DOHH2 (cell line): Measurements from ENCODE around the gene PDE6C.

Experiments
- H3F3A ChIP-seq: fragments of 200-600 bp; sonication (generic), shearing (Covaris generic); 2 replicates; pipeline ENCODE4 v1.6.0; 2016; ENCODE audit warnings: antibody characterized with exemption, mild to moderate bottlenecking; ENCODE audit not compliant: control insufficient read depth, insufficient read depth
- H3K27ac ChIP-seq: fragments of 200-600 bp; sonication (generic); 2 replicates; pipeline ENCODE4 v1.5.1; 2014; ENCODE audit warnings: low read depth, mild to moderate bottlenecking, low read length, moderate library complexity
- H3K27me3 ChIP-seq: fragments of 200-600 bp; sonication (generic); 2 replicates; pipeline ENCODE4 v1.6.1; 2014; ENCODE audit warnings: mild to moderate bottlenecking, low read length, mixed read lengths; ENCODE audit not compliant: control insufficient read depth
- H3K36me3 ChIP-seq: fragments of 200-600 bp; sonication (generic); 2 replicates; pipeline ENCODE4 v1.6.1; 2014; ENCODE audit warnings: mild to moderate bottlenecking, low read length, moderate library complexity, mixed read lengths; ENCODE audit not compliant: control insufficient read depth
- H3K4me1 ChIP-seq: fragments of 200-600 bp; sonication (generic); 2 replicates; pipeline ENCODE4 v1.6.1; 2014; ENCODE audit warnings: mild to moderate bottlenecking, low read length, mixed read lengths; ENCODE audit not compliant: control insufficient read depth
- H3K4me2 ChIP-seq: fragments of 200-600 bp; sonication (generic); 2 replicates; pipeline ENCODE4 v1.6.0; 2014; ENCODE audit warnings: mild to moderate bottlenecking, low read length, moderate library complexity
- H3K4me3 ChIP-seq: fragments of 200-600 bp; sonication (generic); 2 replicates; pipeline ENCODE4 v1.5.1; 2014; ENCODE audit warnings: mild to moderate bottlenecking, low read length, mixed read lengths
- H3K79me2 ChIP-seq: fragments of 200-600 bp; sonication (generic); 2 replicates; pipeline ENCODE4 v1.6.1; 2014; ENCODE audit warnings: mild to moderate bottlenecking, low read length, mixed read lengths; ENCODE audit not compliant: control insufficient read depth
- H3K9me2 ChIP-seq: fragments of 200-600 bp; sonication (generic); replicated peaks from 2 replicates; pipeline ENCODE4 v1.6.1; 2014; ENCODE audit warnings: mild to moderate bottlenecking, low read length, mixed read lengths; ENCODE audit not compliant: control insufficient read depth
- H3K9me3 ChIP-seq: fragments of 200-600 bp; sonication (generic); 2 replicates; pipeline ENCODE4 v1.6.1; 2014; ENCODE audit warnings: antibody characterized with exemption, low read length, mixed read lengths; ENCODE audit not compliant: control insufficient read depth, insufficient read depth
- H4K20me1 ChIP-seq: fragments of 200-600 bp; sonication (generic); 2 replicates; pipeline ENCODE4 v1.6.0; 2014; ENCODE audit warnings: low read depth, mild to moderate bottlenecking, antibody characterized with exemption, low read length, moderate library complexity; ENCODE audit not compliant: control insufficient read depth, insufficient read depth
- CTCF ChIP-seq: fragments of 200-600 bp; sonication (generic); IDR thresholded peaks from one replicate; pipeline ENCODE4 v1.5.1; 2014; ENCODE audit warnings: antibody characterized with exemption, mild to moderate bottlenecking, low read depth, low read length; ENCODE audit not compliant: poor library complexity, severe bottlenecking
- EZH2phosphoT487 ChIP-seq: fragments of 200-600 bp; sonication (generic); IDR thresholded peaks from 2 replicates; pipeline ENCODE4 v1.6.1; 2017; ENCODE audit warnings: borderline replicate concordance, mild to moderate bottlenecking, antibody characterized with exemption, low read length, moderate library complexity, mixed read lengths

Gene PDE6C

GRCh38 chr10:93667795-93668194 is 55.5 kb downstream of the PDE6C start:
- Histone ChIP-seq H3K79me2 (no peaks in the 10 kb centered on the region), H3K36me3 (peaks cover 31% of the 10 kb centered on the region), H4K20me1 (no peaks in the 10 kb centered on the region), H3K9me2 (no peaks in the 10 kb centered on the region), H3F3A (no peaks in the 10 kb centered on the region), H3K27ac (no peak overlapping the region), H3K27me3 (no peaks in the 10 kb centered on the region), H3K4me1 (no peaks in the 10 kb centered on the region), H3K4me3 (no peak overlapping the region), H3K4me2 (no peak overlapping the region), H3K9me3 (no peaks in the 10 kb centered on the region)
- TF ChIP-seq CTCF (no peak), EZH2phosphoT487 (no peak)

- Histone ChIP-seq H4K20me1 (no peaks in the 10 kb centered on the region), H3K9me3 (no peaks in the 10 kb centered on the region), H3K4me2 (no peak overlapping the region), H3K36me3 (peaks cover 48% of the 10 kb centered on the region), H3F3A (no peaks in the 10 kb centered on the region), H3K9me2 (no peaks in the 10 kb centered on the region), H3K4me1 (no peaks in the 10 kb centered on the region), H3K27me3 (no peaks in the 10 kb centered on the region), H3K79me2 (no peaks in the 10 kb centered on the region), H3K4me3 (no peak overlapping the region), H3K27ac (no peak overlapping the region)
- TF ChIP-seq CTCF = no peak
- TF ChIP-seq EZH2phosphoT487 = no peak
Observed at GRCh38 chr10:93670372-93670771, 58.0 kb downstream of the PDE6C start.

- TF ChIP-seq CTCF = no peak
- no peak for TF ChIP-seq EZH2phosphoT487
- Histone ChIP-seq H3K79me2 (no peaks in the 10 kb centered on the region), H3K4me1 (no peaks in the 10 kb centered on the region), H3K4me3 (no peak overlapping the region), H3K9me3 (no peaks in the 10 kb centered on the region), H3K4me2 (no peak overlapping the region), H3K36me3 (peaks cover 52% of the 10 kb centered on the region), H3F3A (no peaks in the 10 kb centered on the region), H3K9me2 (no peaks in the 10 kb centered on the region), H4K20me1 (no peaks in the 10 kb centered on the region), H3K27ac (no peak overlapping the region), H3K27me3 (no peaks in the 10 kb centered on the region)
Observed at GRCh38 chr10:93671042-93671441, 58.7 kb downstream of the PDE6C start.
